Activated CD4-positive, alpha-beta memory T cell treated with anti-CD3 and anti-CD28 coated beads for 36 hours (primary cell): ENCODE data around the gene ACTN2. TPM values are rescaled to one million over a fixed set of nuclear protein-coding genes. Genes with fewer than 3 reads are reported as not detected.

ENCODE experiments used
- CTCF ChIA-PET: fragments of 350-600 bp; sonication (Branson Sonifier 250); formaldehyde crosslinking; loops from one replicate; lab custom pipeline; 2021; ENCODE audit warnings: antibody characterized with exemption, inconsistent platforms; lab: Charles Lee
- POLR2A ChIA-PET: fragments of 350-600 bp; sonication (Branson Sonifier 250); formaldehyde crosslinking; loops from one replicate; lab custom pipeline; 2021; ENCODE audit warnings: antibody characterized with exemption; lab: Charles Lee
- DNase-seq: peaks from one replicate; pipeline ENCODE4 v3.0.0-alpha.2; 2020
- H3K27ac Mint-ChIP-seq: one replicate; pipeline ENCODE4 v1.8.0; 2021; ENCODE audit warnings: mixed read lengths
- H3K27me3 Mint-ChIP-seq: one replicate; pipeline ENCODE4 v1.8.0; 2021; ENCODE audit warnings: mixed read lengths
- H3K36me3 Mint-ChIP-seq: one replicate; pipeline ENCODE4 v1.8.0; 2021; ENCODE audit warnings: mixed read lengths
- H3K4me1 Mint-ChIP-seq: one replicate; pipeline ENCODE4 v1.8.0; 2021; ENCODE audit warnings: low read depth, mixed read lengths
- H3K4me3 Mint-ChIP-seq: one replicate; pipeline ENCODE4 v1.8.0; 2021; ENCODE audit warnings: mild to moderate bottlenecking, mixed read lengths
- H3K9me3 Mint-ChIP-seq: one replicate; pipeline ENCODE4 v1.8.0; 2021; ENCODE audit warnings: mixed read lengths
- intact Hi-C: fragments of 100-400 bp; cut with micrococcal nuclease; formaldehyde crosslinking; loops from one replicate; pipeline ENCODE4 v1.15.1; 2023
- total RNA-seq, 2 experiments: library from RNA; stranded (reverse); gene quantifications; one replicate each; pipeline ENCODE4 v1.2.3, GENCODE V29; 2021

ACTN2 gene
- total RNA-seq, 2 experiments from 2014 or later: 0.17 TPM; not detected in 1

DNA sequence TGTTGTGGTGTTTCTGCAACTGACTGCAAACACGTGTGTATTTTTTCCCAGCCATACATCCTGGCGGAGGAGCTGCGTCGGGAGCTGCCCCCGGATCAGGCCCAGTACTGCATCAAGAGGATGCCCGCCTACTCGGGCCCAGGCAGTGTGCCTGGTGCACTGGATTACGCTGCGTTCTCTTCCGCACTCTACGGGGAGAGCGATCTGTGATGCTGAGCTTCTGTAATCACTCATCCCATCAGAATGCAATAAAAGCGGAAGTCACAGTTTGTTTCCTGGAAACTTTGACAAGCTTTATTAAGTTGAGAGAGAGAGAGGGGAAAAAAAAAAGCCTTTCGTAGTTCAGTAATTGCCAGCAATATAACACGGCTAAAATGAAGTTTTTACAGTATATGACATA lies 76.1 kb downstream of the ACTN2 start:
- no peak overlapping the region for H3K27ac Mint-ChIP-seq

DNA sequence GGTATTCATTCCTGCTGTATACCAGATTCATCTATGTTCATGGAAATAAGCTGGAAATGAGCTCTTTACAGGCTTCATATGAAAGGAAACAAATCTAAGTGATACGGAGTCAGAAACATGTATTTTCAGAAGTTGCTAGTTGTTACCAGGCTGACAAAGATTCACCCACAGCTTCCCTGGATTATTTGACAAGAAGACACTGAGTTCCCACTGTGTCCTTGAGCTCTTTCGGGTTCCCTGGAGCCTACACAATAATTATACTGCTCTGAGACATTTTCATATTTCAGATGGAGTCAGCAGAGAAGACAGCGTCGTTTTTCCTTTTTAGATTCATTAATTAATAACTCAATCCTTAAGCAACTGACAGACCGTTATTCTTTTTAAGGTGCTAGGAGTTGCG lies 79.5 kb downstream of the ACTN2 start:
- Mint-ChIP-seq H3K27me3 (peaks cover 9% of the 10 kb centered on the region), H3K9me3 (no peaks in the 10 kb centered on the region)

More for the DNA sequence above, 76.1 kb downstream of the ACTN2 start:
- Mint-ChIP-seq H3K27me3 (no peaks in the 10 kb centered on the region), H3K4me1 (peaks cover 1% of the 10 kb centered on the region), H3K4me3 (no peak overlapping the region), H3K36me3 (no peaks in the 10 kb centered on the region), H3K9me3 (no peaks in the 10 kb centered on the region)
- DNase-seq: no peak
- ChIA-PET CTCF (interaction anchor here (1.3 kb wide), 1 partner anchor 624 kb away, joined by 5 read pairs; no protein-coding TSS in a partner anchor), POLR2A (no interaction called here)
- intact Hi-C loops: no loop called here

DNA sequence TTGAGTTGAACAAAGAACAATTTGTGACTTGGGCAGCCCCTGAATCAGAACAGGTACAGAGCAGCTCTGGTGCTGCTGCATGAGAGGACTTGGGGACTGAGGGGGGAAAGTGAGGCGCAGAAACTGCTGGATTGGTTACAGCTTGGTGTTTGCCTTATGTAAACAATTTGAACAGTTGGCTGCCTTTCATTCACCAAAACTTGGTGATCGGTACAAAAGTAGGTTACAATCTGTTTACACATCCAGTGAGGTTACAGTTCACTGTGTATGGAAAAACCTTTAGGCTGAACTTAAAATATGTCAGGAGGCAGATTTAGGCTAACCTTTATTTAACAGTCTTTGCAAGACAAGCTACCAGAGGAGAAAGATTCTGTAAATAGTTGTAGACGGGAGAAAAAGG lies 80.2 kb downstream of the ACTN2 start:
- no peak overlapping the region for H3K4me3 Mint-ChIP-seq
- ChIA-PET POLR2A (no interaction called here), CTCF (interaction anchor here (0.5 to 2.8 kb wide), 4 partner anchors 7 to 23 kb away, joined by 3 to 10 read pairs (median 3); no protein-coding TSS in a partner anchor)
- H3K36me3 Mint-ChIP-seq: no peaks in the 10 kb centered on the region
- intact Hi-C loops: no loop called here
- H3K27ac Mint-ChIP-seq: no peak overlapping the region
- no peaks in the 10 kb centered on the region for H3K9me3 Mint-ChIP-seq
- H3K27me3 Mint-ChIP-seq: peaks cover 9% of the 10 kb centered on the region
- H3K4me1 Mint-ChIP-seq: no peaks in the 10 kb centered on the region
- no peak for DNase-seq

More for the DNA sequence above, 79.5 kb downstream of the ACTN2 start:
- Mint-ChIP-seq H3K4me1 (no peaks in the 10 kb centered on the region), H3K4me3 (no peak overlapping the region), H3K27ac (no peak overlapping the region), H3K36me3 (no peaks in the 10 kb centered on the region)
- ChIA-PET POLR2A (no interaction called here), CTCF (interaction anchor here (0.5 kb wide), 1 partner anchor 22 kb away, joined by 3 read pairs; no protein-coding TSS in a partner anchor)
- intact Hi-C loops: no loop called here
- DNase-seq: no peak

DNA sequence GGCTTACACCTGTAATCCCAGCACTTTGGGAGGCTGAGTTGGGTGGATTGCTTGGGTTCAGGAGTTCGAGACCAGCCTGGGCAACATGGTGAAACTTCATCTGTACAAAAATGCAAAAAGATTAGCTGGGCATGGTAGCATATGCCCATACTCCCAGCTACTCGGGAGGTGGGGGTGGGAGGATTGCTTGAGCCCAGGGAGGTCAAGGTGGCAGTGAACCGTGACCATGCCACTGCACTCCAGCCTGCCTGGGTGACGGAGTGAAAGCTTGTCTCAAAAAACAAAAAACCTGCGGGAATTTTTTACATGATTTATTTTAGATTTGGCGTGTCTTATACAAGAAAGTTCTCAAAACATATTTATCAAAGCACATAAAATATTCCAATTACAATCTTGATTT lies 81.0 kb downstream of the ACTN2 start:
- no peaks in the 10 kb centered on the region for H3K4me1 Mint-ChIP-seq
- no peaks in the 10 kb centered on the region for H3K9me3 Mint-ChIP-seq
- H3K27ac Mint-ChIP-seq: no peak overlapping the region
- no peak overlapping the region for H3K4me3 Mint-ChIP-seq
- no peaks in the 10 kb centered on the region for H3K36me3 Mint-ChIP-seq
- H3K27me3 Mint-ChIP-seq: peaks cover 9% of the 10 kb centered on the region
- ChIA-PET POLR2A (no interaction called here), CTCF (interaction anchor here (0.8 to 2.8 kb wide), 2 partner anchors 8 to 12 kb away, joined by 3 to 10 read pairs; no protein-coding TSS in a partner anchor)
- no peak for DNase-seq
- intact Hi-C loops: no loop called here

DNA sequence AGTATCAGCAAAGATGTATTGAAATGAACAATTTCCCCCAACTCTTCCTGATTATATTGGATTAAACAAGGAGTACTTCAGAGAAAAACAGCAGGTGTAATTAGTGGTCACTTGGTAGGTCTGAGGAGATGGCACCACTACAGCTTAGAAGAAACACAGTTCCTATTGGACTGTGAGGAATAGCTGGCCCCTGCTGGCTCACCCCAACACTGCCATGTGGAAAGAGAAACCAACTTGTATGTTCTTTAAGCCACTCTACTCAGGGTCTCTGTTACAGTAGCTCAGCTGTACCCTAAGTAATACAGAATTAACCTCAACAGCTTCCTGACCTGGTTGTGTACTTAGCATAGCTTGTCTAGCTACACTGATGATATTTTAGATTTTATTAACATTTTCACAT lies 82.3 kb downstream of the ACTN2 start:
- H3K4me3 Mint-ChIP-seq: no peak overlapping the region
- peaks cover 9% of the 10 kb centered on the region for H3K27me3 Mint-ChIP-seq
- POLR2A ChIA-PET: no interaction called here
- no peak for DNase-seq
- H3K36me3 Mint-ChIP-seq: no peaks in the 10 kb centered on the region
- H3K9me3 Mint-ChIP-seq: no peaks in the 10 kb centered on the region
- CTCF ChIA-PET: interaction anchor here (2.8 kb wide), 1 partner anchor 9 kb away, joined by 10 read pairs; no protein-coding TSS in a partner anchor
- no peaks in the 10 kb centered on the region for H3K4me1 Mint-ChIP-seq
- intact Hi-C loops: no loop called here
- H3K27ac Mint-ChIP-seq: no peak overlapping the region

DNA sequence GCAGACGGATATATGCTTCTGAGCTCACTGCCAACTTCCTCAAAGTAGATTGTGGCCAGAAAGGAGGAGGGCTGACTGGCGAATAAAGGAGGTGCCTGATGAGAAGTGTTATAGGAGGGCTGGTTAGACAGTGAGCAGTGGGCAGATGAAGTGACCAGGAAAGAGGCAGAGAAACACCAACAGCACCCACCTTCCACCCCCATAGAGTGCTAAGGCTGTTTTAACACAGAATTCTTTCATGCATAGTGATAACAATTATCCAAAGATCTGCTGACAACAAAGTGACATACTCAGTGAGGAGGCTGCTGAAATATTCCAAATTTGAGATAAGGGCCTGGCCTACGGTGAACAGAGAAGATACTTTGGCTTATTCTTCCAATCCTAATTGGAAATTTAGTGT lies 87.6 kb downstream of the ACTN2 start:
- ChIA-PET POLR2A (no interaction called here), CTCF (interaction anchor here (1.4 kb wide), 1 partner anchor 15 kb away, joined by 3 read pairs; no protein-coding TSS in a partner anchor)
- intact Hi-C loops: no loop called here
- peaks cover 5% of the 10 kb centered on the region for H3K9me3 Mint-ChIP-seq
- H3K4me1 Mint-ChIP-seq: no peaks in the 10 kb centered on the region
- peaks cover 25% of the 10 kb centered on the region for H3K27me3 Mint-ChIP-seq
- DNase-seq: no peak
- no peak overlapping the region for H3K27ac Mint-ChIP-seq
- H3K36me3 Mint-ChIP-seq: peaks cover 3% of the 10 kb centered on the region
- no peak overlapping the region for H3K4me3 Mint-ChIP-seq

DNA sequence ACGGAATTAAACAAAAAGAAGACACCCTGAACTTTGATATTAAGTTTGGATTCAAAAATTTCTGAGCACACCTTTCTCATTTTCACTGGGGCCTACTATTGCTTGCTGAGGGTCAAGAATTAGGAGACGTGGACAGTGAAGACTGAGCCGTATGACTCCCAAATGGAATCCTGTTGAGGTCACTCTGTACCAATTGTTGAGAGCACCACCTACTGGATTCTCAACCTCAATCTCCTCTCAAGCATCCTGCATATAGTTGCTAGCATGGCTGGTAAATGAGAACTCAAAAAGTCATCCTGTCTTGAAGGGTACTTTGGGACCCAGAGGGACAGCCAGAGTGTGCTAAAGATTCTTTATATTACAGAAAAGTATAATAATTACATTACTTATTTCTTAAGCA lies 88.6 kb downstream of the ACTN2 start:
- DNase-seq: no peak
- intact Hi-C loops: no loop called here
- no peak overlapping the region for H3K27ac Mint-ChIP-seq
- H3K4me3 Mint-ChIP-seq: no peak overlapping the region
- CTCF ChIA-PET: no interaction called here
- H3K9me3 Mint-ChIP-seq: peaks cover 11% of the 10 kb centered on the region
- POLR2A ChIA-PET: no interaction called here
- H3K36me3 Mint-ChIP-seq: peaks cover 8% of the 10 kb centered on the region
- H3K4me1 Mint-ChIP-seq: no peaks in the 10 kb centered on the region
- H3K27me3 Mint-ChIP-seq: peaks cover 28% of the 10 kb centered on the region

DNA sequence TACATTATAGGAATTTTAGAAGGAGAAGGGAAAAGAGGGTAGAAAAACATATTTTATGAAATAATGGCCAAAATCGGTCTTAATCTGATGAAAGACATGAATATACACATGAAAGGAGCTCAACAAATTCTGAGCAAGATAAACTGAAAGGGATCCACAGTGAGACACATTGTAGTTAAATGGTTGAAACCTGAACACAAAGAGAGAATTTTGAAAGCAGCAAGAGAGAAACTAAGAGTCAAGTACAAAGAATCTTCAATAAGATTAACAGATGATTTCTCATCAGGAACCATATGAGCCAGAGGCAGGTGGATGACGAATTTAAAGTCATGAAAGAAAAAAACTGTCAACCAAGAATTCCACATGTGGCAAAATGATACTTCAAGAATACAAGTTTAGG lies 93.0 kb downstream of the ACTN2 start:
- ChIA-PET CTCF (interaction anchor here (1.8 kb wide), 1 partner anchor 20 kb away, joined by 4 read pairs; no protein-coding TSS in a partner anchor), POLR2A (no interaction called here)
- H3K4me3 Mint-ChIP-seq: no peak overlapping the region
- H3K9me3 Mint-ChIP-seq: peaks cover 11% of the 10 kb centered on the region
- intact Hi-C loops: no loop called here
- H3K27ac Mint-ChIP-seq: no peak overlapping the region
- H3K27me3 Mint-ChIP-seq: peaks cover 25% of the 10 kb centered on the region
- no peak for DNase-seq
- H3K36me3 Mint-ChIP-seq: peaks cover 8% of the 10 kb centered on the region
- no peaks in the 10 kb centered on the region for H3K4me1 Mint-ChIP-seq

DNA sequence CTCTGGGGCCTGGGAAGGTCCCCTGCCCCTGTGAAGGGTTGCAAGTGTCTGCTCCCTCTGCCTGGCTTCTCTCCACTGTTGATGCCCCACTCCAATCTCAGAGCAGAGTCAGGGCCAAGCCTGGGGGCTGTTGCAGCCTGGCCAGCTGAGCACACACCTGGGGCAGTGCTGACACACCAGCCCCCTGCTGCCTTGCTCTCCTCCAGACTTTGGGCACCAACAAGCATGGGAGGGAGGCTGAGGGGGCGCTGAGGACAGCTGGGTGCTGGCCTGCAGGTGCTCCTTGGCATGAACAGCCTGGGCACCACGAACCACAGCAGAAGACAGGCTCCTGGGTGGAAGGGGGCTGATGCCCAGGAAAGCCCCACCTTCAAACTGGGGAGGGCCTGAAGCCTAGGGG lies 99.2 kb downstream of the ACTN2 start:
- intact Hi-C loops: no loop called here
- no peaks in the 10 kb centered on the region for H3K4me1 Mint-ChIP-seq
- DNase-seq: no peak
- H3K27ac Mint-ChIP-seq: no peak overlapping the region
- POLR2A ChIA-PET: no interaction called here
- H3K9me3 Mint-ChIP-seq: no peaks in the 10 kb centered on the region
- H3K36me3 Mint-ChIP-seq: no peaks in the 10 kb centered on the region
- CTCF ChIA-PET: no interaction called here
- H3K27me3 Mint-ChIP-seq: no peaks in the 10 kb centered on the region
- no peak overlapping the region for H3K4me3 Mint-ChIP-seq

DNA sequence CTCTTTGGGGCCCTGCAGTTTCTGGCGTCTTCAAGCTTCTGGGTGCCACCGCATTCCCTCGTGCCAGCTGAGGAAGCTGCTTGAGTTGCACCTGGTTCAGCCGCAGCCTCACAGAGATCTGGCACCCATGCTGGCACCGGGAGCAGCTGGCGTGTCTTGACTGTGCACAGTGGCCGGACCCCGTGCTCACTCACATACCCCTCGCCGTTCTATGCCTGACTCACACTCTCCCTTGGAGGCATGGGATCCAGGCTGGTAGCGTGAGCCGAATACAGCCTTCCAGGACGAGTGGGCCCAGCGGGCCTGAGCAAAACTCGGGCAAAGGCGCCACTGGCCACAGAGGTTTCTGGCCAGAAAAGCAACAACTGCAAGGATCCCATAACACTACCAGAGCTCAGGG lies 100.2 kb downstream of the ACTN2 start:
- no peaks in the 10 kb centered on the region for H3K36me3 Mint-ChIP-seq
- H3K4me3 Mint-ChIP-seq: no peak overlapping the region
- ChIA-PET CTCF (interaction anchor here (0.7 kb wide), 1 partner anchor 20 kb away, joined by 3 read pairs; no protein-coding TSS in a partner anchor), POLR2A (no interaction called here)
- H3K27ac Mint-ChIP-seq: no peak overlapping the region
- H3K4me1 Mint-ChIP-seq: no peaks in the 10 kb centered on the region
- no peak for DNase-seq
- intact Hi-C loops: no loop called here
- no peaks in the 10 kb centered on the region for H3K27me3 Mint-ChIP-seq
- H3K9me3 Mint-ChIP-seq: no peaks in the 10 kb centered on the region

DNA sequence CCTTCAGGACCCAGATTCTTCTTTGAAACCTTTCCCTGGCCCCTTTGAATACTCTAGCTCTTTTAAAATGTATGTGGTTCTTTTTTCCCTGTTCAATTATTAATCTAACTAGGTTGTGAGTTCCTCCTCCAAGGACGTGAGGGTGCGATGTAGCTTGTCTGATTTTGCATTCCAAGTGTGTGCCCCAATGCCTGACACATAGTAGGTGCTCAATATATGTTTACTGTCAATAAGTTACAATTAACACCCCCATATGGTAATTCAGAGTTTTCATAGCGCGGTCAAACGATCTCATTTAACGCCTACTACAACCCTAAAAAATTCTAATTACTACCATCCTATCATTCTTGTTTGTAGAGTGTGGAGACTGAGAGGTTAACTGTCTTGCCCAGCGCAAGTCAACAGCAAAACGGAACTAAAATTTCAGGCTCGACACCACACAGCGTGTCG lies 108.3 kb downstream of the ACTN2 start:
- intact Hi-C loops: loop anchor here (1.0 to 5.0 kb wide), 3 partner anchors 190 to 512 kb away; partner anchors contain the start of gene HEATR1

DNA sequence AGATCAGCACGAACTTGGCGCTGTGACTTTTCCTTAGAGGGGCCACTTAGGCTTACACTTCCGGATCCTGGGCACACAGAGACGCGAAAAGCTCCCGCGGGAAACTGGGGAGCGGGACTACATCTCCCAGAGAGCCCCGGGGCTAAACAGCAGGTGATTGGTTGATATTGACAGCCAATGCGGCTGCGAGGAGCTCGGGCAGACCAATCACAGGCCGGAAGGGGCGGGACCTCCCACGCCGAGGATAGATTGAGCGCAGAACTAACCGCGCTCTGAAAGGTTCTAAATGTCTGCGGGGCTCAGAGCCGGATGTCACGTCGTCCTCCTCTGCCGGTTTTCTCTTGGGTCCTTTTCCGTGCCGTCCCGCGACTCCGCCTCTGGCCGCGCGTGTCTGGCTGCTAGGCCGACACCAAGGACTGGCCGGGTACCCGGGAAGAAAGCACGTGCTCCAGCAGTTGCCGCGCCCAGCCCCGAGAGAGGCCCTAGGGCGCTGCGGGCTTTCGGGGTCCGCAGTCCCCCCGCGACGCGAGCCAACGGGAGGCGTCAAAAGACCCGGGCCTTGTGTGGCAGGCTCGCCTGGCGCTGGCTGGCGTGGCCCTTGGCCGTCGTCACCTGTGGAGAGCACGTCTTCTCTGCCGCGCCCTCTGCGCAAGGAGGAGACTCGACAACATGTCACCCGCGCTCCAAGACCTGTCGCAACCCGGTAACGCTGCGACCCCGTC lies 108.9 kb downstream of the ACTN2 start, which contains the start of gene MTR:
Gene MTR, plus strand, starts transcription at position 258 of the 722 bp plus-strand sequence. Its CDS starts 412 bp downstream, at position 670.
- H3K4me3 Mint-ChIP-seq: peak within 1 kb of the TSS; percentile 91
- no peaks in the 10 kb centered on the region for H3K9me3 Mint-ChIP-seq
- ChIA-PET CTCF (interaction anchor here (0.7 to 1.2 kb wide), 2 partner anchors 11 to 36 kb away, joined by 3 to 9 read pairs; no protein-coding TSS in a partner anchor), POLR2A (interaction anchor here (0.9 to 1.9 kb wide), 4 partner anchors 11 to 1290 kb away, joined by 3 to 16 read pairs (median 4); partner anchors contain the start of genes B3GALNT2 and HEATR1)
- peak within 1 kb of the TSS; percentile 96 for H3K27ac Mint-ChIP-seq
- H3K36me3 Mint-ChIP-seq: peaks cover 2% of the 10 kb centered on the region
- H3K27me3 Mint-ChIP-seq: no peaks in the 10 kb centered on the region
- intact Hi-C loops: loop anchor here (1.0 to 5.0 kb wide), 3 partner anchors 191 to 513 kb away; partner anchors contain the start of gene HEATR1
- H3K4me1 Mint-ChIP-seq: peaks cover 31% of the 10 kb centered on the region
- peak; percentile 98 for DNase-seq

More for the DNA sequence above, 108.3 kb downstream of the ACTN2 start:
- no peaks in the 10 kb centered on the region for H3K27me3 Mint-ChIP-seq
- peak overlapping the region; percentile 91 for H3K4me3 Mint-ChIP-seq
- ChIA-PET CTCF (interaction anchor here (0.7 to 1.2 kb wide), 2 partner anchors 11 to 35 kb away, joined by 3 to 9 read pairs; no protein-coding TSS in a partner anchor), POLR2A (interaction anchor here (0.9 to 1.9 kb wide), 4 partner anchors 12 to 1290 kb away, joined by 3 to 16 read pairs (median 4); partner anchors contain the start of genes B3GALNT2 and HEATR1)
- no peaks in the 10 kb centered on the region for H3K9me3 Mint-ChIP-seq
- H3K27ac Mint-ChIP-seq: peak overlapping the region; percentile 96
- H3K4me1 Mint-ChIP-seq: peaks cover 25% of the 10 kb centered on the region
- DNase-seq: no peak
- H3K36me3 Mint-ChIP-seq: no peaks in the 10 kb centered on the region
